22Rv1 (cell line): ENCODE data around the gene ZNF76.
A peak's percentile ranks its signal among the peaks of the same experiment; 100 is the strongest.

ENCODE experiments used
- H3K27ac ChIP-seq: fragments of 450-650 bp; 2 replicates; pipeline ENCODE4 v1.5.1; 2017
- ZFX ChIP-seq: fragments of 450-650 bp; IDR thresholded peaks from 2 replicates; pipeline ENCODE4 v1.6.1; 2017; ENCODE audit warnings: antibody characterized with exemption, borderline replicate concordance
- TF ChIP-seq, protein P1 (sequence below): fragments of 450-650 bp; IDR thresholded peaks from 2 replicates; pipeline ENCODE4 v1.5.1; 2017; ENCODE audit warnings: mild to moderate bottlenecking

The ZNF76 gene

DNA sequence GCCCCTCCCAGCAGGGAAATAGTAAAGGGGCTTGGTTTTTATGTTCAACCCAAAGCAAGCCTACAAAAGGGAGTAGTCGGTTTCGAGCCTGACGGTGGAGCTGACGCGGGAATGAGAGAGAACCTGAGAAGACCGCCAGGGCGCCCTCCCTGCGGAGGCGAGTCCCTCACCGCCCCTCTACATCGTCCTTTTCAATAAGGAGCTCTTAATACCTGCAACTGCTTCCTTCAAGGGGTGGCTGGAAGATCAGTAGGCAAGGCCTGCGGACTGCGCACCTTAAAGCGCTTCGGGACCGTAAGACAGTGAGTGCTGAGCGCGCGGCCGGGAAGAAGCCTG lies 709 bp upstream of the ZNF76 start:
- H3K27ac ChIP-seq, result peak overlapping the region; percentile 75
- no peak for TF ChIP-seq ZFX
- TF ChIP-seq, protein P1, sequence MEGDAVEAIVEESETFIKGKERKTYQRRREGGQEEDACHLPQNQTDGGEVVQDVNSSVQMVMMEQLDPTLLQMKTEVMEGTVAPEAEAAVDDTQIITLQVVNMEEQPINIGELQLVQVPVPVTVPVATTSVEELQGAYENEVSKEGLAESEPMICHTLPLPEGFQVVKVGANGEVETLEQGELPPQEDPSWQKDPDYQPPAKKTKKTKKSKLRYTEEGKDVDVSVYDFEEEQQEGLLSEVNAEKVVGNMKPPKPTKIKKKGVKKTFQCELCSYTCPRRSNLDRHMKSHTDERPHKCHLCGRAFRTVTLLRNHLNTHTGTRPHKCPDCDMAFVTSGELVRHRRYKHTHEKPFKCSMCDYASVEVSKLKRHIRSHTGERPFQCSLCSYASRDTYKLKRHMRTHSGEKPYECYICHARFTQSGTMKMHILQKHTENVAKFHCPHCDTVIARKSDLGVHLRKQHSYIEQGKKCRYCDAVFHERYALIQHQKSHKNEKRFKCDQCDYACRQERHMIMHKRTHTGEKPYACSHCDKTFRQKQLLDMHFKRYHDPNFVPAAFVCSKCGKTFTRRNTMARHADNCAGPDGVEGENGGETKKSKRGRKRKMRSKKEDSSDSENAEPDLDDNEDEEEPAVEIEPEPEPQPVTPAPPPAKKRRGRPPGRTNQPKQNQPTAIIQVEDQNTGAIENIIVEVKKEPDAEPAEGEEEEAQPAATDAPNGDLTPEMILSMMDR, result peak; percentile 14; the same call in 1 of the 2 replicates

DNA sequence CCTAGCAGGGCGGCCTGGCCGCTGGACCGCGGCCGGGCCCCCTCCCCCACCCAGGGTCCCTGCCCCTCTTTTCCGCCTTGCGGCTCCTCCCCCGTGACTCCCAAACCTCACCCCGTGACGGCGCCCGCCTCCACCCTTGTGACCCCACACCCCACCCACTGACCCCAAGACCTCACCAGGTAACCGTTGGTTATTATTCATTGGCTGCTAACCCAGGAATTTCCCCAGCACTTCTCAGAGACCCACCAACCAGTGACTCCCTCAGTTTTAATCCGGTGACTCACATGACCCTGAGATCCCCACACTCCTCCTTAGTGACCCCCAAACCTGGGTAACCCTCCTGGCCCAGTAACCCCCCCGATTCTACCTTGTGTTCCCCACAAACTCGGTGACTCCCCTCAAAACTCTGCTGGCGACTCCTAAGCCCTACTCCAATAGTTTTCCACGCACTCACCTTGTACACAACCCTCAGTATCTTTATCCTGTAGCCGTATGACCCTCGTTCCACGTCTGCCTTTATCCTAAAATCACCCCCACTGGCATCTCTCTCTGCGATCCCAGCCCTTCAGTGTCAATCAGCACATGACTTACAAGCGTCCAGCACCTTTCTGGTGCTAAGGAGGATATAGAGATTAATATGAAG lies 534 bp downstream of the ZNF76 start:
- TF ChIP-seq ZFX, result no peak
- TF ChIP-seq, protein P1, result no peak
- H3K27ac ChIP-seq, result peak overlapping the region; percentile 75

GRCh38 chr6:35260591-35261570 lies 1.3 kb downstream of the ZNF76 start:
- no peak for TF ChIP-seq ZFX
- TF ChIP-seq, protein P1, result no peak
- H3K27ac ChIP-seq, result peak overlapping the region; percentile 75; the same call in 1 of the 2 replicates

DNA sequence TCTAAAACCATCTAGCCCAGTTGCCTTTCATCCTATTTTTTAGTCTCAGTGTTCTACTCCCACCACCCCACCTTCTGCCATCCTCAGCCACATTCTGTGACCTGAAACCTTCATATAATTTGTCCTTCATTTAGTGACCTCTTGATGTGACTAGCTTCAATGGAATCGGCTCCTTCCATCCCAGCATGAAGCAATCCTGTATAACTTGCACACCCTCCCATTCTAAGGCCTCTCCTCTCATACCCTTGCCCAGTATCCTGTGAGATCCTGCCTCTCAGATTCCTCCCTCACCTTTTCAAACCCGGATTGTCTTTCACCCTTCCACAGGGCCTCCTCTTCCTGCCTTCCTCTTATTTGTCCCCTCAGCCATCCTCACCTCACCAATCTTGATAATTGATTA lies 3.1 kb downstream of the ZNF76 start:
- TF ChIP-seq, protein P1, result no peak
- no peak for TF ChIP-seq ZFX
- H3K27ac ChIP-seq, result no peak overlapping the region

DNA sequence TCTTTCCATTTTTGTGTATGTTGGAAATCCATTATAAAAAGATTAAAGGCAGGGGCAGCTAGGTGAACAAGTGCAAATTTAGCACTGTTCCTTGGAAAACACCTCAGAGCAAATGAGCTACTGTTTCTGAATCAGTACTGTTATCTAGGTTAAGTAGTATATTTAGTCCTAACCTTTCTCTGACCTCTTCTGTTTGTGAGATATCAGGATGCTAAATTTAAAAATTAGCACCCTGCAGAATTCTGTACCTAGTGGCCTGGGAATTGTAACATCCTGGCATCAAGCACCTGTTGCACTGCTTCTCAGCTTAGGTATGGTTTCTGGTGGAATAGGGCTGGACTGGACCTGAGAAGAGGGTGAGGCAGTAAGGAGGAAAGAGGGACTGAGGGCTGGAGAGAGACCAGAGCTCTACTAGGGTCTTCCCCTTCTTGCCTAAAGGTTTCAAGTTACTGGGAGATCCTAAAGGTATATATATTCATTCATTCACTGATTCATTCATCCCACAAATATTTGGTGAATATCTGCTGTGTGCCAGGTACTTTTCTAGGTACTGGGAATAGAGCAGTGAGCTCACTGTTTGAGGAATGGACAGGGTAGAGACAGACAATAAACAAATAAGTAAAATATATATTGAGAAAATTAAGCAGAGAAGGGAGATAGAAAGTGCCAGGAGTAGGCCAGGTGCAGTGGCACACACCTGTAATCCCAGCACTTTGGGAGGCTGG lies 5.2 kb downstream of the ZNF76 start:
- 0 out of 2 replicates have a peak overlapping the region, but pooled peaks have one; percentile 18 for H3K27ac ChIP-seq
- TF ChIP-seq, protein P1, result no peak
- no peak for TF ChIP-seq ZFX

DNA sequence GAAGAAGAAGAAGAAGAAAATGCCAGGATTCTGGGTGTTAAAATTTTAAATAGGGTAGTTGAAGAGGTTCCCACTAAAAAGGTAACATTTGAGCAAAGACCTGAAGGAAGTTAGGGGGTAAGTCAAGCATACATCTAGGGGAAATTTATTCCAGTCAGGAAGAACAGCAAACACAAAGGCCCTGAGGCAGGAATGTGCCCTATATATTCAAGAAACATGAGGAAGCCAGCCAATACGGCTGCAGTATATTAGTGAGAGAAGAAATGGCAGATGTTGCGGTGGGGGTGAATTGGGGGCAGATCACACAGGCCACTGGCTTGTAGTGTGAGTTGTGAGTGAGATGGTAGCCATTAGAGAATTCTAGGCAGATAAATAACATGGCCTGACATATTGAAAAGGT lies 6.0 kb downstream of the ZNF76 start:
- TF ChIP-seq ZFX, result no peak
- TF ChIP-seq, protein P1, result no peak
- peak overlapping the region; percentile 18; the same call in 1 of the 2 replicates for H3K27ac ChIP-seq
